ENCODE measurements around the gene BSDC1.

- TF ChIP-seq, protein P1, sequence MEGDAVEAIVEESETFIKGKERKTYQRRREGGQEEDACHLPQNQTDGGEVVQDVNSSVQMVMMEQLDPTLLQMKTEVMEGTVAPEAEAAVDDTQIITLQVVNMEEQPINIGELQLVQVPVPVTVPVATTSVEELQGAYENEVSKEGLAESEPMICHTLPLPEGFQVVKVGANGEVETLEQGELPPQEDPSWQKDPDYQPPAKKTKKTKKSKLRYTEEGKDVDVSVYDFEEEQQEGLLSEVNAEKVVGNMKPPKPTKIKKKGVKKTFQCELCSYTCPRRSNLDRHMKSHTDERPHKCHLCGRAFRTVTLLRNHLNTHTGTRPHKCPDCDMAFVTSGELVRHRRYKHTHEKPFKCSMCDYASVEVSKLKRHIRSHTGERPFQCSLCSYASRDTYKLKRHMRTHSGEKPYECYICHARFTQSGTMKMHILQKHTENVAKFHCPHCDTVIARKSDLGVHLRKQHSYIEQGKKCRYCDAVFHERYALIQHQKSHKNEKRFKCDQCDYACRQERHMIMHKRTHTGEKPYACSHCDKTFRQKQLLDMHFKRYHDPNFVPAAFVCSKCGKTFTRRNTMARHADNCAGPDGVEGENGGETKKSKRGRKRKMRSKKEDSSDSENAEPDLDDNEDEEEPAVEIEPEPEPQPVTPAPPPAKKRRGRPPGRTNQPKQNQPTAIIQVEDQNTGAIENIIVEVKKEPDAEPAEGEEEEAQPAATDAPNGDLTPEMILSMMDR (IDR thresholded peaks at IDR 0.05; ENCODE audit: insufficient read depth, low read length, poor library complexity, severe bottlenecking) = no peak
- TF ChIP-seq EZH2phosphoT487 (conservative IDR thresholded peaks at IDR 0.05; ENCODE audit: low read length) = no peak
Measured at GRCh38 chr1:32392325-32392724, 1.9 kb downstream of the BSDC1 start.

All from SU-DHL-6 (cell line).